K562 (cell line): ENCODE results near the gene BNIPL. TPM values are rescaled to one million over a fixed set of nuclear protein-coding genes. Genes with fewer than 3 reads are reported as not detected.

Experiments
- ATAC-seq: fragments of 200-7000 bp; cut with Tn5 transposase; 3 replicates; pipeline ENCODE4 v1.9.1; 2020; ENCODE audit warnings: moderate library complexity
- BruUV-seq: library from RNA; stranded (reverse); fragments of 400-500 nt; replicated peaks from 2 replicates; lab custom pipeline; 2021; lab: Mats Ljungman, UMichigan
- CTCF ChIA-PET: fragments of 300-600 bp; formaldehyde crosslinking; extraction: SDS; loops from one replicate; lab custom pipeline; 2021; ENCODE audit warnings: low intra/inter-chr PET ratio; lab: Yijun Ruan, JAX
- POLR2A ChIA-PET: fragments of 300-600, 350-650 bp; sonication (Branson Sonifier 250); formaldehyde crosslinking; extraction: SDS; loops from one replicate; lab custom pipeline; 2021; ENCODE audit warnings: antibody characterized with exemption, inconsistent platforms; lab: Yijun Ruan, JAX
- DNase-seq, 4 experiments: peaks; one replicate each; pipeline versions ENCODE4 v3.0.0 to v3.0.0-alpha.2; 2011 to 2018; ENCODE audit warnings: low spot score in 3 of 4, mixed read lengths in 3 of 4; ENCODE audit errors: extremely low read depth in 1 of 4
- FAIRE-seq: peaks from 2 replicates; lab custom pipeline; 2011; peaks lifted over from hg19 to GRCh38; lab: Jason Lieb, UNC
- H2AFZ ChIP-seq: 2 replicates; pipeline ENCODE4 v1.6.0; 2011; ENCODE audit warnings: low read depth, low read length, control low read depth, inconsistent platforms
- H3K27ac ChIP-seq: fragments of 200-600 bp; 3 replicates; pipeline ENCODE4 v1.8.0; 2011; ENCODE audit warnings: low read depth, mild to moderate bottlenecking, control low read depth, inconsistent platforms, low read length, moderate library complexity, mixed read lengths; ENCODE audit errors: extremely low read depth
- H3K27me3 ChIP-seq, 2 experiments: fragments of 300-600 bp in 1 of 2; 2 replicates in 1 of 2; 3 replicates in 1 of 2; pipeline versions ENCODE4 v1.6.0 to v1.8.0; 2011; ENCODE audit warnings: inconsistent platforms in 2 of 2, low read length in 2 of 2, mild to moderate bottlenecking in 1 of 2, mixed read lengths in 1 of 2, moderate library complexity in 1 of 2; ENCODE audit not compliant: control insufficient read depth in 2 of 2, insufficient read depth in 2 of 2
- H3K36me3 ChIP-seq: fragments of 300-600 bp; 3 replicates; pipeline ENCODE4 v1.8.0; 2011; ENCODE audit warnings: mild to moderate bottlenecking, low read length, inconsistent platforms; ENCODE audit not compliant: control insufficient read depth, insufficient read depth
- H3K4me1 ChIP-seq, 2 experiments: fragments of 200-600 bp in 1 of 2; replicated peaks in 1 of 2; 2 replicates in 1 of 2; 3 replicates in 1 of 2; pipeline versions ENCODE4 v1.5.1 to v1.8.0; 2011; ENCODE audit warnings: inconsistent platforms in 2 of 2, low read length in 2 of 2, mild to moderate bottlenecking in 1 of 2, mixed read lengths in 1 of 2, moderate library complexity in 1 of 2; ENCODE audit not compliant: control insufficient read depth in 2 of 2, insufficient read depth in 2 of 2
- H3K4me2 ChIP-seq: 2 replicates; pipeline ENCODE4 v1.6.1; 2011; ENCODE audit warnings: low read length, control low read depth, inconsistent platforms, mixed read lengths; ENCODE audit not compliant: insufficient read depth
- H3K4me3 ChIP-seq: fragments of 200-600 bp; sonication (generic), shearing (Covaris generic); 2 replicates; pipeline ENCODE4 v1.5.1; 2016; ENCODE audit warnings: control low read depth, inconsistent platforms
- H3K79me2 ChIP-seq: fragments of 200-600 bp; 3 replicates; pipeline ENCODE4 v1.8.0; 2011; ENCODE audit warnings: low read length, inconsistent platforms; ENCODE audit not compliant: control insufficient read depth, insufficient read depth
- H3K9ac ChIP-seq, 2 experiments: 2 replicates each; pipeline versions ENCODE4 v1.6.0 to v1.6.1; 2011; ENCODE audit warnings: low read depth in 2 of 2, low read length in 2 of 2, control low read depth in 1 of 2, inconsistent platforms in 1 of 2, mild to moderate bottlenecking in 1 of 2, mixed read lengths in 1 of 2; ENCODE audit not compliant: insufficient read depth in 1 of 2
- H3K9me1 ChIP-seq: one replicate; pipeline ENCODE4 v1.6.0; 2011; ENCODE audit warnings: inconsistent platforms, mild to moderate bottlenecking, low read length, moderate library complexity; ENCODE audit not compliant: control insufficient read depth, insufficient read depth
- H3K9me3 ChIP-seq: replicated peaks from 2 replicates; pipeline ENCODE4 v1.5.1; 2011; ENCODE audit warnings: low read depth, low read length, inconsistent platforms; ENCODE audit not compliant: control insufficient read depth, insufficient read depth
- H4K20me1 ChIP-seq: replicated peaks from 2 replicates; pipeline ENCODE4 v1.6.1; 2011; ENCODE audit warnings: low read length, inconsistent platforms, mixed read lengths; ENCODE audit not compliant: control insufficient read depth, insufficient read depth
- ARID2 ChIP-seq: fragments of 450-650 bp; IDR thresholded peaks from 2 replicates; pipeline ENCODE4 v1.6.1; 2017; ENCODE audit warnings: antibody characterized with exemption, mild to moderate bottlenecking
- ELF1 ChIP-seq: fragments of 200-800 bp; sonication (Bioruptor generic); IDR thresholded peaks from 2 replicates; pipeline ENCODE4 v1.6.1; 2016; ENCODE audit warnings: missing genetic modification characterization, missing compliant biosample characterization
- NFXL1 ChIP-seq: fragments of 450-650 bp; formaldehyde crosslinking; IDR thresholded peaks from 2 replicates; pipeline ENCODE4 v1.4.0; 2021; ENCODE audit warnings: mild to moderate bottlenecking
- RNF2 ChIP-seq: sonication (generic); IDR thresholded peaks from 2 replicates; pipeline ENCODE4 v1.6.1; 2016
- TCF3 ChIP-seq: sonication (generic); formaldehyde crosslinking; IDR thresholded peaks from 2 replicates; pipeline ENCODE4 v1.4.0; 2020; ENCODE audit warnings: mild to moderate bottlenecking, missing genetic modification reagents
- WGBS: fragments of 100-300 bp; shearing (Covaris generic); methylation state at CpG from one replicate; pipeline ENCODE4 v1.1.6; 2016; ENCODE audit warnings: low coverage, mixed read lengths; ENCODE audit not compliant: insufficient coverage; ENCODE audit errors: missing lambda C conversion rate; 5-methylcytosine and 5-hydroxymethylcytosine counted together
- in situ Hi-C: fragments of 300-500 bp; cut with MboI; formaldehyde crosslinking; loops from 4 replicates; pipeline ENCODE4 v1.15.0; 2018; ENCODE audit warnings: inconsistent platforms, mixed read lengths
- intact Hi-C: fragments of 100-400 bp; cut with micrococcal nuclease; formaldehyde crosslinking; loops from 2 replicates; pipeline ENCODE4 v1.14.2; 2022
- polyA plus RNA-seq, 8 experiments: library from polyadenylated mRNA; depleted of rRNA in 4 of 8; stranded (reverse) in 5 of 8; unstranded in 3 of 8; fragments of >200 nt; fragmentation: Nextera tagmentation in 2 of 8; fragmentation: Illumina TruSeq in 1 of 8; extraction: Ambion mirVana in 2 of 8; extraction: Trizol in 1 of 8; gene quantifications; 2 replicates each; pipeline versions ENCODE4 v1.2.1 to v1.2.3, GENCODE V29; 2011 to 2014; ENCODE audit warnings: inconsistent platforms in 1 of 8, missing spikeins in 1 of 8
- total RNA-seq, 7 experiments: library from RNA; depleted of rRNA in 6 of 7; stranded (reverse); fragments of >200 nt in 6 of 7; fragmentation: Illumina TruSeq in 2 of 7; extraction: Trizol in 2 of 7; gene quantifications; 2 replicates each; pipeline versions ENCODE4 v1.2.1 to v1.2.3, GENCODE V29; 2011 to 2021; ENCODE audit warnings: low replicate concordance in 1 of 7
- TF ChIP-seq, protein P1 (sequence below), 2 experiments: fragments of 250-450 bp in 1 of 2; fragments of 450-650 bp in 1 of 2; sonication (Bioruptor Pico) in 1 of 2; IDR thresholded peaks; 2 replicates each; pipeline versions ENCODE4 v1.6.1 to v1.8.0; 2016 to 2021; ENCODE audit warnings: mild to moderate bottlenecking in 2 of 2, moderate library complexity in 2 of 2, missing compliant biosample characterization in 1 of 2, missing genetic modification characterization in 1 of 2
- TF ChIP-seq, protein P2 (sequence below): IDR thresholded peaks from 3 replicates; pipeline ENCODE4 v1.6.1; 2011; ENCODE audit warnings: borderline replicate concordance, mild to moderate bottlenecking, moderate library complexity; ENCODE audit not compliant: insufficient read length; ENCODE audit errors: extremely low read depth

BNIPL gene
- total and polyA plus RNA-seq, 9 of the 15 experiments (the other 6 are each of a cell fraction or from before 2014, with no cell fraction given), result 0.08 to 1.4 (median 0.68) TPM

DNA sequence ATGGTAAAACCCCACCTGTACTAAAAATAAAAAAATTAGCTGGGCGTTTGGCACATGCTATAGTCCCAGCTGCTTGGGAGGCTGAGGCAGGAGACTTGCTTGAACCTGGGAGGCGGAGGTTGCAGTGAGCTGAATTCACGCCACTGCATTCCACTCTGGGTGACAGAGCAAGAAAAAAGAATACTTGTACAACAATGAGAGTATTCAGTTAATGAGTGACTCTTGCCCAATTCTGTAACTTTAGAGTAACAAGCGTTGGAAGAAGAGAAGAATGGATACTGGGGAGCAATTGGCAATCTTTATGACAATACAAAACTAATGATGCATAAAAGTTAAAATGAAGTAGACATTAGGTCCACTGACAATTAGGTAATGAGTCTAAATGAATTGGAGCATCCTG, 43.8 kb upstream of the BNIPL start:
- no peak overlapping the region for H3K9ac ChIP-seq
- ATAC-seq, result no peak
- peaks cover 10 to 12% of the 10 kb centered on the region in 2 experiments; a peak in 4 of 5 replicates for H3K4me1 ChIP-seq
- 72% methylated on average over 4 of the region's 4 CpGs for WGBS
- no peaks in the 10 kb centered on the region for H3K9me3 ChIP-seq
- H3K36me3 ChIP-seq, result peaks cover 4% of the 10 kb centered on the region; the same call in 1 of the 3 replicates
- POLR2A ChIA-PET, result interaction anchor here (1.2 kb wide), 1 partner anchor 14 kb away, joined by 3 read pairs; the partner anchor contains the start of gene MINDY1
- no TSS peak for BruUV-seq
- H3K9me1 ChIP-seq, result no peaks in the 10 kb centered on the region
- no peaks in the 10 kb centered on the region for H3K27me3 ChIP-seq
- intact Hi-C loops, result loop anchor here (10.0 kb wide), 1 partner anchor 158 kb away; no protein-coding TSS in a partner anchor
- H3K4me2 ChIP-seq, result no peak overlapping the region
- CTCF ChIA-PET, result interaction anchor here (1.4 kb wide), 1 partner anchor 431 kb away, joined by 3 read pairs; no protein-coding TSS in a partner anchor
- TF ChIP-seq, protein P1, sequence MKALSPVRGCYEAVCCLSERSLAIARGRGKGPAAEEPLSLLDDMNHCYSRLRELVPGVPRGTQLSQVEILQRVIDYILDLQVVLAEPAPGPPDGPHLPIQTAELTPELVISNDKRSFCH (CRISPR knock-in tag; IDR thresholded peaks at IDR 0.05), result no peak
- TF ChIP-seq, protein P1 (tag; IDR thresholded peaks at IDR 0.05), result no peak
- TF ChIP-seq TCF3 (no peak), ELF1 (tag) (no peak), NFXL1 (CRISPR knock-in tag) (no peak), ARID2 (no peak), RNF2 (no peak)
- TF ChIP-seq, protein P2, sequence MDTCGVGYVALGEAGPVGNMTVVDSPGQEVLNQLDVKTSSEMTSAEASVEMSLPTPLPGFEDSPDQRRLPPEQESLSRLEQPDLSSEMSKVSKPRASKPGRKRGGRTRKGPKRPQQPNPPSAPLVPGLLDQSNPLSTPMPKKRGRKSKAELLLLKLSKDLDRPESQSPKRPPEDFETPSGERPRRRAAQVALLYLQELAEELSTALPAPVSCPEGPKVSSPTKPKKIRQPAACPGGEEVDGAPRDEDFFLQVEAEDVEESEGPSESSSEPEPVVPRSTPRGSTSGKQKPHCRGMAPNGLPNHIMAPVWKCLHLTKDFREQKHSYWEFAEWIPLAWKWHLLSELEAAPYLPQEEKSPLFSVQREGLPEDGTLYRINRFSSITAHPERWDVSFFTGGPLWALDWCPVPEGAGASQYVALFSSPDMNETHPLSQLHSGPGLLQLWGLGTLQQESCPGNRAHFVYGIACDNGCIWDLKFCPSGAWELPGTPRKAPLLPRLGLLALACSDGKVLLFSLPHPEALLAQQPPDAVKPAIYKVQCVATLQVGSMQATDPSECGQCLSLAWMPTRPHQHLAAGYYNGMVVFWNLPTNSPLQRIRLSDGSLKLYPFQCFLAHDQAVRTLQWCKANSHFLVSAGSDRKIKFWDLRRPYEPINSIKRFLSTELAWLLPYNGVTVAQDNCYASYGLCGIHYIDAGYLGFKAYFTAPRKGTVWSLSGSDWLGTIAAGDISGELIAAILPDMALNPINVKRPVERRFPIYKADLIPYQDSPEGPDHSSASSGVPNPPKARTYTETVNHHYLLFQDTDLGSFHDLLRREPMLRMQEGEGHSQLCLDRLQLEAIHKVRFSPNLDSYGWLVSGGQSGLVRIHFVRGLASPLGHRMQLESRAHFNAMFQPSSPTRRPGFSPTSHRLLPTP, result no peak
- H3K27ac ChIP-seq, result no peak overlapping the region
- H4K20me1 ChIP-seq, result no peaks in the 10 kb centered on the region
- FAIRE-seq, result no peak
- DNase-seq, result no peak
- H3K79me2 ChIP-seq, result no peaks in the 10 kb centered on the region
- no peak overlapping the region for H3K4me3 ChIP-seq
- in situ Hi-C loops, result loop anchor here (10.0 kb wide), 1 partner anchor 428 kb away; no protein-coding TSS in a partner anchor
- no peak overlapping the region for H2AFZ ChIP-seq
